Bone marrow (tissue), 2 donors: ENCODE data around the gene TYW1B.
"Not testable (repeated sequence)": the region's sequence is repeated elsewhere in the genome, so short reads cannot be mapped to it uniquely, and the experiment has no call there.

Source experiments
- DNase-seq, 2 donors: peaks; one replicate each; lab custom pipeline; 2025; lab: John Stamatoyannopoulos, UW

TYW1B gene

DNA sequence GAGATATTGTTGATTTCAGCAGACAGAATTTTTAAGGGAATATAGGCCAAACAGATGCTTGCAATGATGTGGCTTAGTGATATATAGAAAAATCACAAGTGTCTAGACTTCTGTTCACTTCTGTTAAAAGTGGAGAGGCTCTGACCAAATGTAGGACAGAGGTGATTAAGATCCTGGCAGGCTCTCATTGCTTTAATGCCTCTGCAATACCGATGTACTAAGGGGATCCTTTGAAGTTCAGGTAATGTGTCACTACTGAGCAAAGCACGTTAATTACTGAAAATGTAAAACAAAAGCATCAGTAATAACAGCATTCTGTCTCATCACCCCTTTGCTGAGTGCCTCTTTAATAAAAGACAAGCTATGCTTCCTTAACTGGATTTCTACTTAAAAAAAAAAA is 131.4 kb downstream of the TYW1B start:
- not testable (repeated sequence) for DNase-seq

DNA sequence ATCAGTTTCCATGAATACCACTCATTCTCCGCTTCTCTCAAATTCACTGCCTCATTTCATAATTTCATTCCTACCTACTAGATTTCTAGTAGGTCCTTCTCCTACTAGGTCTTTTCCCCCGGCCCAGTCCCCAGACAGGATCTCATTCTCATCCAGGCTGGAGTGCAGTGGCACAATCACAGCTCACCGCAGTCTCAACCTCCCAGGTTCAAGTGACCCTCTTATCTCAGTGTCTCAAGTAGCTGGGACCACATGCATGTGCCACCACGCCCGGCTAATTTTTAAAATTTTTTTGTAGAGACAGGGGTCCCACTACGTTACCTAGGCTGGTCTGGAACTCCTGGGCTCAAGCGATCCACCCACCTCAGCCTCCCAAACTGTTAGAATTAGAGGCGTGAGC is 132.5 kb downstream of the TYW1B start:
- not testable (repeated sequence) for DNase-seq

DNA sequence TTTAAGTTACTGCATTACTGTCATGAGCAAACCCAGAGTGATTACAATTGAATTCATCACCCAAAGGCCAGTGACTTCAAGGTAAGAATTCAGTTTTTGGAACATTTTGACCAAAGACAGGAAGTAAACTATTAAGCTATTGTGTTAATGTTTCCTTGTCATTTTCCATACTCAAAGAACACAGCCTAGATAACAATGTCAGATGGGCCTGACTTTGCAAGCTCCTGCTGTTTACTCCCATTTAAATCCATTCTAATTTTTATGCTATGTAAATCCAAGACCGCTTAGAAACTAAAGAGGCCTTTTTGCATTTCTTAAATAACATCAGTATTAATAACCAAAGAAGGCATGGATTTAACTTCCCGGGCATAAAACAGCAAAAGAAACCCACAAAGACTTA is 136.6 kb downstream of the TYW1B start:
- DNase-seq: not testable (repeated sequence)

DNA sequence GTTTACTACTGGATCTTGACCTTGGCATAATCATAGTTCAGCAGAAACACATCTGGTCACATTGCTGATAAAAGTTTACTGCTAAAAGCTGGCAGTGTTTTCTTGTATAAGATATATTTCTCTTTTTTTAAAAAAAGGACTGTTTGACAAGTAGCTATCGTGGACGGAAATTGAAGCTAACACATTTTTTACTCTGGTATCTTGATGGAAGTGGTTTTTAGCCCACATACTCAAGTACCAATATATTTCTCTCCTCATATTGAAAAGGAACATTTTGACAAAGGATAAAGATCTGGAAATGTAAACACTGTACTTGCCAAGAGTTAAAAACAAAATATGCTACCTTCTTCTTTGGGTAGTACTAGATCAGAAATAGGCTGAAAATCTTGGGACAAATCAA is 137.8 kb downstream of the TYW1B start:
- not testable (repeated sequence) for DNase-seq

DNA sequence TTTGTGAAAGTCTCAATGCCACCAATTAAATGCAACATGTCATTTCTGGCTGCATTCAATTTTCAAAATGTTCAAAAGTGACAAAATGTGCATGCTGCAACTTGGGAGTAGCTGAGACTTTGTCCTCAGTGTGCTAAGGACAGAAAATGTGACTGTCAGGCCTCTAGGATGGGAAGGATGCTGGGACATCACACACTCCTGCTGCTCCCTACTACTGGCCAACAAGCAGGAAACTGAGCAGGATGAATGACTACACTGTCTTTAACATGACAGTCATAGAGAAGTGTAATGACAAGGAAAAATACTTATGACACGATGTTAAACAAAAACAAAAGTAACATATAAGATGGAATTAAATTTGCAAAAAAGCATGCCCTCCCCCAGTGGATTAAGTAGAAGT is 138.7 kb downstream of the TYW1B start:
- not testable (repeated sequence) for DNase-seq

DNA sequence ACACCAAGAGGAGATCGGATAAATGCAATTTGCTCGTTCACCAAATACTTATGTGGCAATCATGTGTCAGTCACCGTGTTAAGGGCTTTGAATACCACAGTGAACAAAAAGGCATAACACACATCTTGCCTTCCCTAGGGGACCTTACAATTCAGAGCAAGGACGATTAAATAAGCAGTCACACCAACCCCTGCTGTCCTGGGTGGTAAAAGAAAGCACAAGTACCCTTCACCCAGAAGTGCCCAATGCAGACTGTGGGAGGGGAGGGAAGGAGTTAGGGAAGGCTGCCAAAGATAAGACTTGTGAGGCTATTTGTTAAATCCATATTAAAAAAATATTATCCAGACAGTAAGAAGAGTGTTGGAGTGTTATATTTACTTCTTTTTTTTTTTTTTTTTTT is 146.8 kb downstream of the TYW1B start:
- DNase-seq: not testable (repeated sequence)

DNA sequence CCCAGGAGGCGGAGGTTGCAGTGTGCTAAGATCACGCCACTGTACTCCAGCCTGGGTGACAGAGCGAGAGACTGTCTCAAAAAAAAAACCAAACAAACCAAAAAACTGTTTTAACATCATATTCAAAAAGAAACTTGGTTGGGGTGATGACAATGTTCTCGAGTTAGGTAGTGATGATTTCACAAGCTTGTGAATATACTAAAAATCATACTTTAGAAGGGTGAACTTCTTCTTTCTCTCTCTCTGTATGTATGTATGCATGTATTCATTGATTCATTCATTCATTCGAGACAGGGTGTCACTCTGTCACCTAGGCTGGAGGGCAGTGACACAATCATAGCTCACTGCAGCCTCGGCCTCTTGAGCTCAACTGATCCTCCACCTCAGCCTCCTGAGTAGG is 151.1 kb downstream of the TYW1B start:
- not testable (repeated sequence) for DNase-seq

DNA sequence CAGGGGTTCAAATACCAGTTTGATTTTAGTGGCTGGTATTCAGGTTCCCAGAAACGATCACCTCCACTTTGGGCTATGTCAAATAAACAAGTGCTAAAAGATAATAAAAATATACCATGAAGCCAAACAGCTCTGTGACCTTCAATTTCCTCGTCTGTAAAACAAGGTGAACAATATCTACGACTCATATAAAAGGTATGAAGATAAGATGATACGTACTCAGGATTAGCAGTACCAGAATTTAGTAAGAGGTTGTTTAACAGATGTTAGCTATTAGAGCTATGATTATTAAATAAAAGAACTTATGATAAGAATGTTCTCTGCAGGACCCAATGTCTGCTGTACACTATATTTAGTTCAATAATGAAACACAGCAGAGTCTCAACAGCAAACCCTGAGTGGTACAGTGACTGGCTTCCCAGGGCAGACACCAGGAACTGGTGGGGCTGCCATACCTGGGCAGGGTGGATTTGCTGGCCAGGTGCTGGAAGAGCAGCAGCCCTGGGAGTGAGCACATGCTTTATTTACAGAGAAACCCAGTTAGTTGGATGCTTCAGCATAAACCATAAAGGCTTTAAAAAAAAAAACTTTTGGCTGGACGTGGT is 151.8 kb downstream of the TYW1B start:
- DNase-seq: not testable (repeated sequence)

DNA sequence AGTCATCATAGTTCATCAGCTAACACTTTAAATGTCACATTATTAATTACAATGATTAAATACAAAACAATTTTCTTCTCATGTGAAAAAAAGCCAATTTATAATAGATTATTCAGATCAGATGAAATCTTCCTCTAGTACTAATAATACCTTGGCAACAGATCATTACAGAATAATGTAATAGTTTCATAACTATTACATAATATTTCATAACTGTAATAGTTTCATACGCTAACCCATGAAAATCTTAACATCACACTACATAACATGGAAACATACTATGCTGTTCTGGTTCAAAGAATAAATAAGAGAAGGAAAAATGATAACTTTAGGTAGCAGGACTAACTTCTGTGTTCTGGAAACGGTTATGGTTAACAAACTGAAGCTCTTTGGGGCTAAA is 152.3 kb downstream of the TYW1B start:
- not testable (repeated sequence) for DNase-seq

DNA sequence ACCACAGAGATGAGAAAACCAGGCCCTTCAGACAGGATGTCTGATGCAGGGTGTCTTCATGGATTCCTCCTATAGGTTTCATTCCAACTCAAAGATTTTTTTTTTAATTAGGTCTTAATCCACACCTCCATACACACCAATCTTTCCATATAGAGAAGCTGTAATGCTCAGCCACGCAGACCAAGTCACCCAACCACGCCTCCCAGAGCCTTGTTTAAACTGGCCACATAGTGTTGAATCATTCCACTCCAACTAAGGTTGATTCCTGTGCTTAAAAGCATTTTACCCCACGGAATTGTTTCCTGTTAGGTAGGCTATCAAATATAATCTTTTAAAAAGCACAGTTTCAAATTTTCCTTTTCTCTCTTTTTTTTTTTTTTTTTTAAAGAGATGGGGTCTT is 153.6 kb downstream of the TYW1B start:
- DNase-seq: no peak

DNA sequence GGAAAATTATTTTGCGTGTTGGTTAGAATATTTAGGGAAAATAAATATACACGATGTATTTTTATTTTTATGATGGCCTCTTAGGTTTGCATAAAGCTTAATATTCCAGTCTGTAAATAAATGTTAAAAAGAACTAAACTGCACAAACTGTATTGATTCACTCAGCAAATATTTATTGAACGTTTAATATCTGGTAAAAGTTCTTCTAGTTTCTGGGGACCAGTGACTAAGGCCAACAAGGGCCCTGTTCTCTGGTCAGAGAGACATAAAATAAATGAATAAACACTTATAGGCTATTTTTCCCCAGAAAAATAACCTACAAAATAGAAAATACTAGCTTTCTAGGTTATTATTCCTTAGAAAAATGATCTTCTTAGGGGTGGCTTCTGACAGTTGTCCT is 157.2 kb downstream of the TYW1B start:
- not testable (repeated sequence) for DNase-seq

DNA sequence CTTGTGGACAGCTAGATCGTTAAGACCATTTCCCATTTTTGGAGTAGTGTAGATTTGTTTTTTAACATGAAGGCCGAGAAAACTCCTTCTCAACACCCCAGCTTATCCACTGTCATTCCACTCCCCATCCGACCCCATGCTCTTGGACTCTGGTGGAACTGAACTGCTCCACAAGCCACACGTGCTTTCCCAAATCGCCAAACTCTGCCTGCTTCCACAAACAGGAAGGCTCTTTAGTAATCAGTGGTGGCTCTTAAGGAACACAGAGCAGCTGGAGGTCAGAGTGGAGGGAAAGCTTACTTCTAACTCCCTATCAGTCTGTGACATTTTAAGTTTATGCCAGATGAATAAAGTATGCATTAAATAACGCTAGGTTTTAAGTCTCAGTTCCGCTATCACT is 159.6 kb downstream of the TYW1B start:
- not testable (repeated sequence) for DNase-seq

DNA sequence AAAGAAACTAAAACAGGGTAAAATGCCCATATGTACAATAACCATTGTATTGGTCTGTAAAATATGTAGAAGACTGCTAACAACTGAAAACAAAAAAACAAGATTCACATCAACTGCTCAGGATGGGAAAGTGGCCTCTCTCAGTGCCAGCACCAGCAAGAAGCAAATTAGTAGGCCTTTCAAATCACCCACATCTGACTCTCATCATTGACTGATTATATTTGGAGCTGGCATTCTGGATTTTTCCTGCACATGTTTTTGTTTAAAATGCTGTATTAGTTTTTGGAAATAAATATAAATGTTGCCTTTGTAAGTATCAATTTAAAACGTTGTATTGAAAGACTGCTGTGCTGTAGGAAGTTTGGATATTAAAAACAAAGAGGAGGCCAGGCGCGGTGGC is 161.0 kb downstream of the TYW1B start:
- not testable (repeated sequence) for DNase-seq

DNA sequence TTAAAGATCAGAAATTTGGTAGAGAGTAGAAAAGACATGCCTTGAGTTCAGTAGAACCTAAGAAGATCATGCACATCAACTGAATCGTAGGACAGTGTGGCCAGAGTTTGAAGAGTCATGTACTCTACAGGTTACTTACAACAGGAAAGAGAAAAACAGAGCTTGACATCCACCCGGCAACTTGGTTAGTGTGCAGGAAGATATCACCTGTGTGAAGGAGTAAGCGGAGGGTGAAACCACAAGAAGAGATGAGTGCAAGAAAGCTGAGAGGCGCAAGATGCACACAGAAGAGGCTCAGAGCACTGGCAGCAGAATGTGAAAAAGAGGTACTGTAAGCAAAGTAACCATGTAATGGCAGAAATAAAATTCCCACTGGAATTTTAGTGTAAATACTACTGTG is 179.4 kb downstream of the TYW1B start:
- DNase-seq: not testable (repeated sequence)

DNA sequence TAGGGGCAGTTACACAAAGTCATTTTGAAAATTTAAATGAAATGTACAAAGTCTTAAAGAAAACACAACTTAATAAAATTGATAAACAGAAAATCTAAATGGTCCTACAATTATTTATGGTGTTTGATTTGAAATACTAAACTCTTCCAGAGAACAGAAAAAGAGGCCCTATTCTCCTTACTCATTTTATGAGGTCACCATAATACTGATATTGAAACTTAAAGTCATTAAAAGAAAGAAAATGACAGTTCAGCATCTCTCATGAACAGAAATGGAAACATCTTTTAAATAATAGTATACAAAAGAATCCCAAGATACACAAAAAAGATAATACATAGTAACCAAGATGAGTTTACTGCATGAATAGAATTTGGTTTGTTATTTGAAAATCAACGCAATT is 184.3 kb downstream of the TYW1B start:
- not testable (repeated sequence) for DNase-seq

DNA sequence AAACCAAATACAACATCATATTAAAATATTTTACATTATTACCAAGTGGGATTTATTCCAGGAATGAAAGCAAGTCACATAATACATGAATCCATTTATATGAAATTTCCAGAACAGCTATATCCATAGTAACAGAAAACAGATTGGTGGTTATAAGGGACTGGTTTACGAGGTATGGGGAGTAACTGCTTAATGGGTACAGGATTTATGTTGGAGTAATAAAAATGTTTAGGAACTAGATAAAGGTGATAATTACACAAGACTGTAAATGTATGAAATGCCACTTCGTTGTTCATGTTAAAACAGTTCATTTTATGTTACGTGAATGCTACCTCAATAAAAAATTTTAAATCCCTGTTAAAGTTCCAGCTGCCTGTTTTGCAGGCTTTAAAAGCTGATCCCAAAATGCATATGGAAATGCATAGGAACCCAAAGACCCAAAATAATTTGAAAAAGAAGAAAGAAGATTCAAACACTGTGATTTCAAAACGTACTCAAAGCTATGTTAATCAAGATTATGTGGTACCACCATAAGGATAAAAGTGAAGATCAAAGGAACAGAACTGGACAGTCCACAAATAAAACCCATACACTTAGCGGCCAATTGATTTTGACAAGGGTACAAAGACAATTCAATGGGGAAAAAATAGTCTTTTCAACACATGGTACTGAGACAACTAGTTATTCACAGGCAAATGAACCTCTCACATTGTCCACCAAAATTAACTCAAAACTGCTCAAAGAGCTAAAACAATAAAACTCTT is 186.3 kb downstream of the TYW1B start:
- not testable (repeated sequence) for DNase-seq

DNA sequence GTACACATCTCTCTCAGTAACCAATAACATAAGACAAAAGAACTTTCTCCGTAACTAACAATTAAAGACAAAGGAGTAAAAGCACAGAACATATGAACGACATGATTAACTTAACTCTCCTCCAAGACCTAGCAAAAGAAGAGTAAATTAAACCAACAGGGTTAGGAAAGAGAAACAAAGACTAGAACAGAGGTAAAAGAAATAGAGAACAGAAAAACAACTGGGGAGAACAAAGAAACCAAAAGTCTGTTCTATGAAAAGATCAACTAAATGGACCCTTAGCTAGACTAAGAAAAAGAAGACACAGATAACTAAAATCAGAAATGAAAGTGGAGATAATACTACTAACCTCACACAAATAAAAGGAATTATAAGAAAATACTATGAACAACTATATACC is 187.3 kb downstream of the TYW1B start:
- not testable (repeated sequence) for DNase-seq

DNA sequence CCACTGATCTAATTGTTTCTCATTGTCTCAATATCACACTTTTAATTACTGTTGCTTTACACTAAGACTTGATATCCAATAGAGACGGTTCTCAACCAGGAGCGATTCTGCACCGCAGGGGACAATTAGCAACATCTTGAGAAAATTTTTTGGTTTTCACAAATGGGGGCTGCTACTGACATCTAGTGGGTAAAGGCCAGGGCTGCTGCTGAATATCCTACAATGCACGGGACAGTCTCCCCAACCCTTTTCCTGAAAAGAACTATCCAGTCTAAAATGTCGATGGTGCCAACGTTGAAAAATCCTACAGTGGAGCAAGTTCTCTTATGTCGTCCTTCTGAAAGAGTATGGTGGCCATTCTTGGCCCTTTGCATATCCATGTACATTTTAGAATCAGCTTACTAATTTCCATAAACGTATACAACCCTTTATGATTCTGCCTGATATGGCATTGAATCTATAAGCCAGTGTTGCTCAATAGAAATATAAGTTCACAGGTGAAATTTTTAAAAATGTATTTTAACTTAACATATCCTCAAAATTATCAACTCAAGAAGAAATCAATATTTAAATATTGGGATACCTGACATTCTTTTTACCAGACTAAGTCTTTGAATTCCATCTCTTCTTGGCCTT is 192.6 kb downstream of the TYW1B start:
- not testable (repeated sequence) for DNase-seq

DNA sequence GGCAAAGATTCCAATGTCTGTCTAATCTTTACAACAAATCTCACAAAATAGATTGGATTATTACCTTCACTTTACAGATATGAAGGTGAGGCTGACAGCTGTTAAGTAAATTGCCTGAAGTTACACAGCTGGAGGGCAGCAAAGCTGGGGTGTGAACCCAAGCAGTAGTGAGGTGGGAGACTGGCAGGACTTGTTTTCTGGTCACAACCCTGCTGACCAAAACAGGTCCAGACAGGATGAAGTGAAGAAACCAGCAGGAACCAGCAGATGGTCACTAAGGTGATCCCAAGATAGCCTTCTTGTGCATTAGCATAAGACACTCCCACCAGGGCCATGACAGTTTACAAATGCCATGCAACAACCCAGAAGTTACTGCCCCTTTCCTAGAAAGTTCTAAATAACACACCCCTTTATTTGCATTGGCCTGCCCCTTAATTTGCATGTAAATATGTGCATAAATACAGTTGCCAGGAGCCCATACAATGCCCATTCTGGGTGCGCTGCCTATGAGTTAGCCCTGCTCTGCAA is 195.2 kb downstream of the TYW1B start:
- DNase-seq: not testable (repeated sequence)

DNA sequence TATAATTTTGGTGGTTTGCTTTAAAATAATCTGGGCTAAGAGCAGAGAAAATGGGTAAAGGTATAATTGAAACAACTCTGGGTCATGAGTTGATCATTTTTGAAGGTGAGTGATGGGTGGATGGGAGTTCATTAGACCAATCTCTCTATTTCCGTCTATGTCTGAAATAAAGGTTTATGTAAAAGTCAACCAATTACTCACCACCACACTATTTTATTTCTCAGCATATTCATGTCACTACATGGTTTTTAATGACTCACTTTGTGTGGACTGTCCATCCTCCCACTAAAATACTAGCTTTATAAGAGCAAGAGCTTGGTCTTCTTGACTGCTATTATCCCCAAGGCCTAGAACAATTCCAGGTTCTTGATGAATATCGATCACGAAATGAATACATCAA is 199.6 kb downstream of the TYW1B start:
- DNase-seq: not testable (repeated sequence)

DNA sequence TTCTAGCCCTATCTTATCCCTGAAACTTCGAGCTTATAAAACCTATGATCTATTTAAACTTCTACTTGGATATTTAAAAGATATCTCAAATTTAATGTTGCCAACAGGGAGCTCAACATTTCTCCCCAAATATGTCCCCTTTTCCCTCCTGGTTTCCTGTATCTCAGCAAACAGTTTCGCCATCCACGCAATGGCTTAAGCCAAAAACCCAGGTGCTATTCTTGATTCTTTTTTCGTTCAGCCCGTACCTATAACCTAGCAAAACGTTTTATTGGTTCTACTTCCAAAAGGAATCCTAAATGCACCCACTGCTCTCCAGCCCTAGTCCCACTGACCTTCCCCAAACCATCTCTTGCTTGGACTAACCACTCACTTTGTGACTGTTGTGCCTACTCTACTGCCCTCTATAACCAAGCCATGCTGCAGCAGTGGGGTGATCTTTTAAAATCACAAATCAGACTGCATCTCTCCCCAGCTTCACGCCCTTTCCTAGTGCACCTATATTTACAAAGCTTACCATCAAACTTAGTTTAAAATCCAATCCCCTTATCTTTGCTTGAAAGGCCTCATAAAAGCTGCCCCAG is 201.5 kb downstream of the TYW1B start:
- DNase-seq: not testable (repeated sequence)

DNA sequence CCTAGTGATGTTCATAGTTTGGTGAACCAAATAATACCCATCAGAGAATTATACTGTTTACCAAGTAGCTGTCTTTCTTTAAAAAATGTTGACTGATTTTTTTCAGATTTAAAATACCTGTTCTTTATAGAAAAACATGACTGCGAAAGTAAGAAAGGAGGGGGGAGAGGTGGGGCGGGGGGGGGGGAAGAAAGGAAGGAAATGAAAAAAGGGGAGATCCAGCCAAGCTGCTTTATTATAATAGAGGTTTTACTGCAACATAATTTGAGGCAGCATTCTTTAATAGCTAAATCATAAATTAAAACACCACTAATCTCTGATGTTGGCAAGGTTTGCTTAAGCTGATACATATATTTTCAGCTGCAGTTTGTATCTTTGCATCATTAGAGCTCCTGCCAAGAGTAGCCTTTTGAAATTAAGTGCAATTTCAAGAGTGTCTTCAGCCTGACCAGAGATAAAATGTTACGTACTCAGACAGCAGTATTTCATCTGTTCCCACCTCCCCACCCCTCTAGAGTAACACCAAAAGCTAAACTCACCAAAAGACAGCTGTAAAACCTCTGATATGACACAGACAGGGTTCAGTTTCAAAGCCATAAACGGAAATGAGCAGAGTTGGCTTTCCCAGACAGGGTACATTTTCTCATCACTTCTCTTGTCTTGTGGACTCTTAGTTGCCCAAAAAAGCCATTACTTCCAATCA is 202.1 kb downstream of the TYW1B start:
- DNase-seq: not testable (repeated sequence)
